Measurements from ENCODE around the gene FOXC1.

- TF ChIP-seq ZBTB33 (IDR thresholded peaks at IDR 0.05) (no peak), CTCF (IDR thresholded peaks at IDR 0.05; ENCODE audit: low read depth, low read length, missing input control) (no peak), GABPA (IDR thresholded peaks at IDR 0.05 in 1 of 2, conservative IDR thresholded peaks at IDR 0.05 in 1 of 2) (no peak), RAD21 (IDR thresholded peaks at IDR 0.05) (no peak), EGR1 (IDR thresholded peaks at IDR 0.05; ENCODE audit: low read depth in 2 of 2) (no peak), FOXA1 (IDR thresholded peaks at IDR 0.05) (no peak), SP1 (IDR thresholded peaks at IDR 0.05) (no peak), HNF4G (IDR thresholded peaks at IDR 0.05) (no peak), YY1 (IDR thresholded peaks at IDR 0.05) (no peak), MAX (IDR thresholded peaks at IDR 0.05) (no peak), REST (IDR thresholded peaks at IDR 0.05) (no peak)
These were observed 9.0 kb upstream of the FOXC1 start for GRCh38 chr6:1600764-1601157.
